IPS DF 19.7 (cell line): ENCODE measurements around the gene RPS4Y1.

Experiments
- DNase-seq: peaks from one replicate; pipeline ENCODE4 v3.0.0-alpha.2; 2013; ENCODE audit warnings: low read depth, low spot score

RPS4Y1 gene

GRCh38 chrY:2883561-2883960 is 42.2 kb downstream of the RPS4Y1 start:
- no peak for DNase-seq

DNA sequence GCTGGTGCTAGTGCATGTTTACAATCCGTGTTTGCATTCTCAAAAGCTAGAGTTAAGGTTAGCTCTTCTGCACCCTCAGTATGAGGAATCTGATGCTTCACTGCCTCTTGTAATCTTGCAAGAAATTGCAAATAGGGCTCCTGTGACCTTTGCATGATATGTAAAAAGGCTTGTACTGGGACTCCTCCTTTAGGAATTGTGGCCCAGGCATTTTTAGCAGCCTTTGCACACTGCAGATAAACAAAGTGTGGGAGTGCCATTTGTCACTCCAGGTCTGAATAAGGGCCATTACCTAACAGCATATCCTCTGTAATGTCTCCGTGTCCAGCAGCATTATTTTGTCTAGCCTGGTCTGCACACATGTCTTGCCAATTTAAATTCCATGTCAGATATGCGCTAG is 44.5 kb downstream of the RPS4Y1 start:
- DNase-seq: no peak

GRCh38 chrY:2887386-2887785 is 46.0 kb downstream of the RPS4Y1 start:
- DNase-seq: no peak

- DNase-seq: peak; percentile 9
These were observed 46.6 kb downstream of the RPS4Y1 start for GRCh38 chrY:2887955-2888354.

- DNase-seq: no peak
These were observed 52.1 kb downstream of the RPS4Y1 start for GRCh38 chrY:2893471-2893870.

- DNase-seq: no peak
These were observed 54.6 kb downstream of the RPS4Y1 start for GRCh38 chrY:2896050-2896449.

DNA sequence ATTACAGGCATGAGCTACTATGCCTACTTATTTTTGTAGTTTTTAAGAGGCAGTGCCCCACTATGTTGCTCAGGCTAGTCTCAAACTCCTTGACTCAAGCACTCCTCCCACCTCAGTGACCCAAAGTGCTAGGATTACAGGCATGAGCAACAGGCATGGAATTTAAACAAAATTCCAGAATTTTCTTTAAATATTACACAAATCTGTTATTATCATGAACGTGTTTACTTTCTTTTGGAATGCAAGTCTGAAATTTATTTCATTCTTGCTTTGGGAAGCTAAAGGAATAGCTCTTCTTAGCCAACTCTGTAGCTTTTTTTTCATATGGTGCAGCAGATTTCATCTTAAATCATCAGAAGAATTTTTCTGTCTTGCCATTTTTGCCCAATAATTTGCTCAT is 66.0 kb downstream of the RPS4Y1 start:
- DNase-seq: no peak

- DNase-seq: no peak
These were observed 71.8 kb downstream of the RPS4Y1 start for GRCh38 chrY:2913066-2913815.
